GM21367 (cell line): Measurements from ENCODE around the gene EVA1B.

ENCODE experiments used
- ATAC-seq: cut with Tn5 transposase; IDR thresholded peaks from one replicate; pipeline ENCODE4 v1.9.1; 2021; ENCODE audit not compliant: unreplicated experiment

Gene EVA1B

GRCh38 chr1:36346741-36347370, 23.4 kb upstream of the EVA1B start:
- no peak for ATAC-seq

- no peak for ATAC-seq
Measured at GRCh38 chr1:36345353-36345752, 21.9 kb upstream of the EVA1B start.

DNA sequence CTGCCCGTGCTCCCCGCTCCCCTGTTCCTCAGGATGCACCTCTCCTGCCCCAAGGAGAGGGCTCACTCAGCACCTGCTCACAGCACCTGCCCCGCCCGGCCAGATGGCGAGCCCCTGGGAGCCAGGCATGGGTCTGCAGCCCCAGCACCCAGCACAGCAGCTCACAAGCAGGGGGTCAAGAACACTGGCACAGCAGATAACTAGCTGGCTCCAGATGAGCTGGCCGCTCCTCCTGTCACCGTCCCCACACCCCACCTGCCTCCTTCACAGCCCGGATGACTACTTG, 20.9 kb upstream of the EVA1B start:
- no peak for ATAC-seq

DNA sequence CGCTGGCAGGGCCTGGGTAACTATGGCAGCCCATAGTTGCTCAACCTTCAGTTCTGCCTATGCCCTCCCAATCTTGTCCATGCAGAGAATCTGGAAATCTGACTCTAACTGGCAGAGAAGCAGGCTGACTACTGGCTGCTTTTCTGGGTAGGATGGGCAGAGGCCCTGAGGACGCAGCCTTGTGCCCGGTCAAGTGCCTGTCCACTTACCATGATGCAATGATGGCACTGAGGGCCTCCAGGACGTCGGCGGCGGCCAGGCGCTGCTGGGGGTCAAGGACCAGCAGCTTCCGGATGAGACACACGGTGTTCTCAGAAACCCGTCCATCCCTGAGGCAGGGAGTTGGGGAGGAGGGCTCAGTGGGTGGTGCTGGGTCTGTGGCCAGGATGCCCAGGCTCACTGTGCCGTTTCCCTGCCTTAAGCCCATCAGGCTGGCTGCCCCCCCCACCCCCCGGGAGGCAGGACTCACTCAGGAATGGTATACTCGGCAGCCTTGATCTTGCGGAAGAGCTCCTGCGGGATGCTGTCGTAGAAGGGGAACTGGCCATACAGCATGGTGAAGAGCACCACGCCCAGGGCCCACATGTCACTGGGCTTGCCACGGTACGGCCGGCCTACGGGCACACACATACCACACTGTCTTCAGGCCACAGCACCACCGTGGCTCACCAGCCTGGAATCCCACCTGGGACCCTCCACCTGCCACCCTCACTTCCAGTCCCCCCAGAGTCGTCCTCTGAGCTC, 20.4 kb upstream of the EVA1B start:
- ATAC-seq: no peak

GRCh38 chr1:36342426-36343185, 19.2 kb upstream of the EVA1B start:
- no peak for ATAC-seq

DNA sequence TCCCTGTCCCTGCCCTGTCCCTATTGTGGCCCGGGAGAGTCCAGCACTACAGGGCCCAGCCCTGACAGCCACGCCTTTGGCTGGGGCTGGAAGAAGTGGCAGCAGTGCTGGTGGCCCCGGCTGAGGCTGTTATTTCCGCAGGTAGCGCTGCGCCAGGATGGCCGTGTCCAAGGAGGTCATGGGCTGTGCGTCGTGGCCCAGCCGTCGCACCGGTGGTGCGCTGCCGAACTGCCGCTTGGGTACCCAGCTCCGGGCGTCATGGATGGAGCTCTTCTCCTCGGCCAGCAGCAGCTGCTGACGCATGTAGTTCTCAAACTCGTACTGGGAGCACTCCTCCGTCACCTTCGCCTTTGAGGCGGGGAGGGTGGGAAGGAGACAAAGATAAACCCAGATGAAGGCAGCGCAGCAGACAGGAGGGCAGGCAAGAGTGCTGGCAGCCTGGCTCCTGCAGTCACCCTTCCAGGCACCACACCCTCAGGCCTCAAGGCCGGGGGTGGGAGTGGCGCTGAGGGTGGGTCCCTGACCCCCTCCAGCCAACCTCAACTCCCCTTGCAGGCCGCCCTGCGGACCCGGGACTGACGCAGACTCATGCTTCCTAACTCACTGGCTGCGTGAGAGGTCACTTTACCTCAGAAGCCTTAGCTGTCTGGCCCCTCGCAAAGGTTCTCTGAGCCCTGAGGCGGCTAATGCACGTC, 18.3 kb upstream of the EVA1B start:
- ATAC-seq: no peak

- no peak for ATAC-seq
Measured at GRCh38 chr1:36339615-36340014, 16.2 kb upstream of the EVA1B start.

DNA sequence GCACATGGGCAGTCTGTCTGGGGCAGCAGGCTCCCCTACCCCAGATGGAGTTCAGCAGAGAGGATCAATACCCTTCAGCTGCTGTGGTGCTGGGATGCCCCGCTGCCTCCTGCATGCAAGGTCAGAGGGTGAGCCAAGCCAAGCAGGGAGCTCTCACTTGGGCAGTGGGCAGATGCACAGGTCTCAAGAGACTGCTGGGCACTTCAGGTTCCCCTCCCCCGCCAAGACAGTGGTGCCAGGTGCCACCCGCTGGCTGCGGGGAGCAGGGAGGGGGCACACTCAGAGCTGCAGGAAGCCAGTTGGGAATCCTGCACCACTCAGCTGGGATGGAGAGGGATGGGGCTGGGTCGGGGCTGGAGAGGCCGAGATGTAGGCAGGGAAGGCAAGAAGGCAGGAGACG, 15.8 kb upstream of the EVA1B start:
- ATAC-seq: no peak

DNA sequence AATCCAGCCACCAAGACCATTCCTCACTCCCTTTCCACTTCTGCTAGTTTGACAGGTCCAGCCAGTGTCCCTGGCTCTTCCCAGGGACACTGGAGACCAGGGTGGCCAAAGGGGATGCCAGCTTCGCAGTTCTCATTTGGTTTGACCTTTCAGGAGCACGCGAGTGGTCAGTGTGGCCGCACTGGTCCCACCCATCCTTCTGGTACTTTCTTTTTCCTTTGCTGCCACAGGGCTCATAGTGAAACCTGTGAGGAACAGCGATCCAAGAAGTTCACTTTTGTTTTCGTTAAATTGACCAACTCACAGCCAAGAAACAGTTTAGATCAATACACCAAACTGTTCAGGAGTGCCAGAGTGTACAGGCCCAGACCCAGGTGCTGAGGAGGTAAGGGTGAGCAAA, 14.4 kb upstream of the EVA1B start:
- ATAC-seq: no peak

GRCh38 chr1:36330940-36331339, 7.5 kb upstream of the EVA1B start:
- no peak for ATAC-seq

DNA sequence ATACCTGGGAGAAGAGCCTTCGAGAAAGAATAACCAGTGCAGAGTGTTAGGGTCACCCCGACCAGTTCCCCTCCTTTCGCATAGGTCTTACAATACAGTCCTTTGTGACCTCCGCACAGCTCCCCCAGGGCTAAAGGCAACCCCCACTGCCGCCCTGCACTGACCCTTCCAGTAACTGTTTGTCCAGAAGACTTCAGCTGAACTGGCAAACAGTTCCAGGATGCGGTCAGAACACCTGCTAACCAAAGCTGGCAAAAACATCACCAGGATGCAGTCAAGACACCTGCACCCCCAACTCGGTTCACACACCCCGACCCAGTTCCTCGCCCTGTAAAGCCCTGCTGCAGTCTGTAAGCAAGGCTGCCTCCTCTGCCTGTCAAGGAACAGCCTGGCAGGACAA, 6.4 kb upstream of the EVA1B start:
- ATAC-seq: no peak

DNA sequence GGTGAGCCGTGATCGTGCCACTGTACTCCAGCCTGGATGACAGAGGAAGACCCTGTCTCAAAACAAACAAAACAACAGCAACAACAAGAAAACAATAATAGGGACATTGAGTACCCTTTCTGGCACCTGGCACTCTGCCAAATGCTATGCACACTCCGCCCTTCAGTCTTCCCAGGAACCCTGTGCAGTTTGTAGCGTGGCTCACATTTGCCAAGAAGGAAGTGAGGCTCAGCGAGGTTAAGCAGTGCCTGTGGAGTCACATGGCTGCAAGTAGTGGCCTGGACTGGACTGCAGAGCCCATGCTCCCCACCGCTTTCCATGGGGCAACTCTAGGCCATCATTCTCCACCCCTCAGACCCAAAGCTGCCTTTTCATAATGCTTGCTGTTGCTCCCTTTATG, 5.3 kb upstream of the EVA1B start:
- ATAC-seq: no peak

GRCh38 chr1:36328088-36328480, 4.6 kb upstream of the EVA1B start:
- no peak for ATAC-seq

DNA sequence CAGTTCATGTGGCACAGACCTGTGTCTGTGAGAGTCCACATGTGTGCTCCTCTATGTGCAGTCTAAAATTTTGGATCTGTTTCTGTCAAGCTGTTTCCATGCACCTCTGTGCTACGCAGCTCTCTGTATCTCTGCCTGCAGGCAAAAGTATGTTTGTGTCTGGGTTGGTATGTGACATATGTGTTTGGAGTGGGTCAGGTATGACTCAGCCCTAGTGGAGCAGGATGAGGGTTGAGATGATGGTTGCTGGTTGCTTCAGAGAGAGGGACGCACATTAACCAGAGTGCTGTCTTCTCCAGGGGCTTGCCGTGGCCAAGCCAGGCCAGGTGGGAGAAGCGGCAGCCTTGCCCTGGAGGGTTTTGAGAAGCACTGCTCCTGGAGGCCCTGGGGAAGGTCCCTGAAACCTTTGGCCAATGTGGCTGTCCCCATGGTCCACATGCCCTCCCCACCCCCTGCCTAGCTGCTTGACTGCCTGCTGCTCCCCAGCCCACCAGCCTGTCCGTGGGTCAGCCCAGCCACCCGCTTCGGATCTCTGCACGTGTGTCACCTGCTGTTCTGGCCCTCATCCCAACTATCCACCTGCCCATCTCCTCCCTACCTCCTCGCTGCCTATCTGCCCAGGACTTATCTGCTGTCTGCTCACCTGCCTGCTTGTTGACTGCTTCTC, 4.1 kb upstream of the EVA1B start:
- no peak for ATAC-seq

DNA sequence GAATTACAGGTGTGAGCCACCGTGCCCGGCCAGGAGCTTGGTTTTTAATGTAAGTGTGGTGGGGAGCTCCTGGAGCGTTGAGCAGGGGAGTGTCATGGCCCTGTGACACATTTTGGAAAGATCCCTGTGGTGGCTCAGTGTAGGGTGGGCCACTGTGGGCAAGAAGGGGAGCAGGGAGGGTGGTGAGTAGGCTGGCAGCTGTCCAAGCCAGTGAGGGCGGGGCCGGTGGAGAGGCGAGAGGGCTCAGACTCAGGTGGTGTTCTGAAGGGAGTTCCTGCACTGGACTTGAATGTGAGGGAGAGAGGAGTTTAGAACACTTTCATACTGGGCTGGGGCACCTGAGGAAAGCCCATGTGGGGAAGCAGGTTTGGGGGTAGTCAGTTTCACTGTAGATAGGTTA, 3.1 kb upstream of the EVA1B start:
- no peak for ATAC-seq

DNA sequence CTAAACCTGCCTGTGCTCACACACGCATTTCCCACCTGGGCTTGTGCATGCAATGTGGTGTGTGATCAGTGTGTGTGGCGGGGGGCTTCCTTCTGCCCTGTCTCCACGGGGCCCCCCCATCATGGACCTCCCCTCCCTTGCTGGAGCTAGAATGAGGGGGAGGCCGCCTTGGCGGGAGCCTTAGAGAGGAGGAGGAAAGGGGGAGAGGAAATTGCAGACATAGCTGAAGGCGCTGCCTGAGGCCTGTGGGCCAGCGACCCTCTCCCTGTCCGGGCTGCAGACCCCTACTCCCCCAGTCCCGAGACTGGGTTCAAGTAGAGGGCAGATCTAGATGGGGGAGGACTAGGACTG, 883 bp upstream of the EVA1B start:
- no peak for ATAC-seq

DNA sequence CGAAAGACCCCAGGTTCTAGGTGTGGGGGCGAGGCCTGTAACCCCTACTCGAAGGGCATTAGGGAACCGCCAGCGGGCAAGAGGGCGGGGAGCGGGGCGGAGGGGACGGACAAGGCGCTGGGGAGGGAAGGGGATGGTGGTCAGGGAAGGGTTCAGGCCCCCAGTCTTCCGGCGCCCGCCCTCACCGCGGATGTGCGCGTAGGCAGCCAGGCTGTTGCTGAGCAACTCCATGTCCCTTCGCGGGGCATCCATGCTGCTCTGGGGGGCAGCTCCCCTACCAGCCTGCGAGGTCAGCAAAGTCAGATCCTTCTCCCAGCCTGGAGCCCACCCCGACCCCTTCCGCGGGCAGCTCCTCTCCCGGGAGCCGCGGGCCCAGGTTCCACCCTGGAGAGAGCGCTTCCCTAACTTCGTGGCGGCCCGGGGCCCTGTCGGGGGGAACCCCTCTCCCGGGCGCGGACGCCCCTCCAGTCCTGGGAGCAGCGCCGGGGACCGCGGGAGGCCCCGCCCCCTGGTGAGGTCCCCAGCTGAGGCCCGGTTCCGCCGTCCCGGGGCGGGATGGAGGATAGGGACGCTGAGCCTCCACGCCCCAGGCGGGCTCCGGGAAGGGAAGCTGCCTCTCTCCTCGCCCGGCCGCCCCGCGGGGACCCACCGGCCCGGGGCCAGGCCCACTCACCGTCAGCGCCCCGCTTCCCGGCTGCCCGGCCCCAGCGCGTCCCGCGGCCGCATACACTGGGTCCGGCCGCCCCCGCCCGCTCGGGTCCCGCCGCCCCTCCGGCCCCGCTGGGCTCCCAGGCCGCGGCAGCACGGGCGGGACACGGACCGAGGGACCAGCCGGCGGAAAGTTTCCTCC, 434 bp downstream of the EVA1B start:
- ATAC-seq: no peak

GRCh38 chr1:36322041-36322785, 1.2 kb downstream of the EVA1B start:
- ATAC-seq: no peak

DNA sequence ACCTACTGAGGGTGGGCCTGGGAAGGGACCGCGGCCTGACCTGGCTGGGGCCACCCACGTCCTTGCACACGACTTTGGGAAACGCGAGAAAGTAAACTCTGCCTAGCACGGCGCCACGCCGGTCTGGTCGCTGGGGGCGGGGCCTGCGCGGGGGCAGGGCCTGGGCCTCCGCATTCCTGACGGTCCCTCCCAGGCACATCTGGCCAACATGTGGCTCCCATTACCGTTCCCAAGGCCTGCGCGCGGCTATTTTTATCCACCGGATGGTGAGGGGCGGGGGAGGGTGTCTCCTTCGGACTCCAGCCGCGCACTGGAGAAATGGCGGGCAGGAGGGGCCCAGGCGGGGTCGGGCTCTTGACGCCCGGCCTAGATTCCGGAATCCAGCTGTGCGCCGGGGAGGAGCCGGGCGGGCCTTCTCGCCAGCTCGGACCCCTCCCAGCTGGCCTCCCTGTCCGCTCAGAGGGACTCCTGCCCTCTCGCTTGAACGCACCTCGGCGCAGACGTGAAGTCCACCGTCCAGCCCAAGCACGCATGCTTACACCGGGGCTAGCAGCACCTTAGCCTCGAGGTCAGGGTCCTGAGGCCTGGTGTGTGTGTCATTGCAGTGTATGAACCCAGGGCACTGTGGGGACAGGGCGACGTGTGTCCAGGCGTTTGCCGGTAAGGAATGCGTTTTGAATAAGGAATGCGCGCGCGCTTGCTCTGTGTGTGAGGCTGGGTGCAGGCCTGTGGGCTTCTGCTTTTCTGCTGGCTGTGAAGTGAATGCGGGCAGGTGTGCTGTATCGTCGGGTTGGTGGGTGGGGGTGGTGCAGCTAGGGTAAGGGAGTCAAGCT, 2.1 kb downstream of the EVA1B start:
- ATAC-seq: no peak
